GM12865 (cell line): ENCODE results near the gene NTSR2.

Source experiments
- DNase-seq: peaks from one replicate; pipeline ENCODE4 v3.0.0; 2010; ENCODE audit warnings: low read depth
- H3K4me3 ChIP-seq: 2 replicates; pipeline ENCODE4 v1.5.1; 2011; ENCODE audit warnings: mild to moderate bottlenecking, low read depth, low read length, control low read depth
- CTCF ChIP-seq: IDR thresholded peaks from 2 replicates; pipeline ENCODE4 v1.5.1; 2011; ENCODE audit warnings: low read length, control low read depth, low read depth, inconsistent platforms; ENCODE audit not compliant: insufficient read depth; ENCODE audit errors: missing control alignments

NTSR2 gene

DNA sequence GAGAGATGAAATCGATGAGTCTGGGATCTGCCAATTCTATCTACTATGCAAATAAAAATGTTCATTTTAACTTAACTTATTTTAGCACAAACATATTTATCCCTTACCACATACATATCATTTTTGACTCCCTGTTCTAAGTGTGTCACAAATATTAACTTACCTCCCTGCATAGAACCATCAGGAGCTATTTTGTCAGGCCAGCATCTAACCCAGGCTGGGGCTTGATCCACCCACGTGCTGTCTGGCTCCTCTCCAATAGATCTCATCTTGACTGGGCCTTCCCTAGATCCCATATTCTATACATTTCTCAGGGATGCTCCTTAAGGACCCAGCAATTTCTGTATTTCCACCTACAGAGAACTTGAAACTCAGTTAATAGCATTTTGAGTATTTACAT lies 20.9 kb downstream of the NTSR2 start:
- TF ChIP-seq CTCF = no peak
- DNase-seq = no peak
- no peak overlapping the region for H3K4me3 ChIP-seq

- no peak overlapping the region for H3K4me3 ChIP-seq
- TF ChIP-seq CTCF = no peak
- DNase-seq = no peak
Observed at GRCh38 chr2:11647834-11648600, 22.0 kb downstream of the NTSR2 start.

DNA sequence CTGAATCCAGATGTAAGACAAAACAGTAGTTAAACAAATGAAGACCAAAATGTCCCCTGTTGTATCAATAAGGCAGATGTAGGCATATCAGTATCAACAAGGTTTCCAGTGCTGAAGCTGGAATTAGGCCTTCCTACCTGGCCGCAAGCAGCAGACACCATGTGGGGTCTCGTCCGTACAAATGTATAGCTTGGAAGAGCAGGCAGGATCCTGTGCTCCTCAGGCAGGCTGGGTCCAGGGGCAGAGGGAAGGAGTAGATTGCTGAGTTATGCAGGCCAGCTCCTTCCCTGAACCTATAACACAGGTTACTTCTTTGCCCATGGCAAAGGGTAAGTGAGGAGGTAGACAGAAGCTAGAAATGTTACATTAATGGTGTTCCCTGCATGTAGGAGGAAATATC lies 23.5 kb downstream of the NTSR2 start:
- TF ChIP-seq CTCF = no peak
- H3K4me3 ChIP-seq = no peak overlapping the region
- no peak for DNase-seq

DNA sequence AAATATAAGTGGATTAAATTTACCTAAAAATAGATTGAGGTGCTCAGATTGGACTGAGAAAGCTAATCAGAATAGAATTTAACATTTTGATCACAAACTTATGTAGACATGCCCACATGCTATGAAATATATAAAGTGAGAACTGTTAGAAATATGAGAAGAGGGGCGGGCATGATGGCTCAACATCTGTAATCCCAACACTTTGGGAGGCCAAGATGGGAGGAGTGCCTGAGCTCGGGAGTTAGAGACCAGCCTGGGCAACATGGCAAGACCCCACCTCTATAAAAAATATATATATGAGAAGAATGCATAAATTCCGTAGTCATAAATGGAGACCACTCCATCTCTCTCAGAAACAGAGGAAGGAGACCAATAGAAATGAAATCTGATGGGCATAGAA lies 25.7 kb downstream of the NTSR2 start:
- DNase-seq = no peak
- TF ChIP-seq CTCF = no peak
- H3K4me3 ChIP-seq = no peak overlapping the region

DNA sequence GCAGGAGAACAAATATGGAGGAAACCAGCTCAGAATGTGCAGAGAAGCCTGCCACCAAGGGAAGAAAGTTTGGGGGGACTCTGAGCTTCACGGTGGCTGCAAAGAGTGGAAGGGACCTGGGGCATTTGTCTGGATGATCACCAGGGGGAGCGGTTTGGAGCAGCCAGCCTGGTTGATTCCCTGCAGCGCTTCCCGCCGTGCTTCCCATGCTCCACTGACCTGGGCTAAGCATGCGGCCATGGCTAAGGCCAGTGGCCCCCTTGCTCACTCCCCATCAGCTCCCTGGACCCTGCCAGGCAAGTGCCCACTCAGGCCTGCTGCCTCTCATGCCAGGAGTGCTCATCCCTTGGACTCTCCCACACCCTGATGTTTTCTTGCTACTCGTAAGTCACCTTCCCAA lies 27.0 kb downstream of the NTSR2 start:
- H3K4me3 ChIP-seq = no peak overlapping the region
- no peak for DNase-seq
- no peak for TF ChIP-seq CTCF

GRCh38 chr2:11640132-11640531 lies 29.9 kb downstream of the NTSR2 start:
- DNase-seq = no peak
- no peak for TF ChIP-seq CTCF
- no peak overlapping the region for H3K4me3 ChIP-seq

DNA sequence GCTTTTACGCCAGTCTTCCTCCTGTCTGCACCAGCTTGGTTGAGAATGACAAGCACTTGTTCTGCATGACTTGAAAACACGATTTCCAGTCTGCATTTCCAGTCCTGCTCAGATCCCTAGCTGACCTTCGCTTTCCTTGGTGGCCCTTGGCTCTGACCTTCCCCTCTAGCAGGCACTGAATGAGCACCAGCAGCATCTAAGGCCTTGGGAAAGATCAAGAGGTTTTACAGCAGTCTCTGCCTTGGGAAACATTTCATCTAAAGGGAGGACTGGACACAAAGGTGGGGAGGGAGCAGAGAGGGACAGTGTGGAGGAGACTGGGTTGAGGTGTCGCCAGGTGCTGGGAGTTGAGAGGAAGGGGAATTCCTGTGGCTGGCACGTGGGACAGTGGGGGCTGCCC lies 30.5 kb downstream of the NTSR2 start:
- no peak overlapping the region for H3K4me3 ChIP-seq
- no peak for DNase-seq
- no peak for TF ChIP-seq CTCF
